HepG2 (cell line): ENCODE results near the gene PFN2. TPM values are rescaled to one million over a fixed set of nuclear protein-coding genes. Genes with fewer than 3 reads are reported as not detected.
A peak's percentile ranks its signal among the peaks of the same experiment; 100 is the strongest.

Experiments used
- FOXC1 ChIP-seq: sonication (generic); formaldehyde crosslinking; IDR thresholded peaks from 2 replicates; pipeline ENCODE4 v1.8.0; 2022; ENCODE audit warnings: mild to moderate bottlenecking, missing genetic modification reagents, borderline replicate concordance
- IKZF4 ChIP-seq: sonication (generic); formaldehyde crosslinking; IDR thresholded peaks from 2 replicates; pipeline ENCODE4 v1.5.1; 2020; ENCODE audit warnings: borderline replicate concordance, mild to moderate bottlenecking, low read depth, missing genetic modification reagents; ENCODE audit errors: not compliant biosample characterization
- KIAA2018 ChIP-seq: sonication (generic); formaldehyde crosslinking; IDR thresholded peaks from 2 replicates; pipeline ENCODE4 v1.5.0; 2020; ENCODE audit warnings: mild to moderate bottlenecking, missing genetic modification reagents, borderline replicate concordance
- MAZ ChIP-seq, 2 experiments: sonication (generic) in 1 of 2; formaldehyde crosslinking in 1 of 2; IDR thresholded peaks; 2 replicates each; pipeline versions ENCODE4 v1.5.0 to v1.6.1; 2012 to 2020; ENCODE audit warnings: low read depth in 2 of 2, mild to moderate bottlenecking in 2 of 2, borderline replicate concordance in 1 of 2, improper control_type of control experiment in 1 of 2, low read length in 1 of 2, missing genetic modification reagents in 1 of 2, moderate library complexity in 1 of 2
- MED1 ChIP-seq: sonication (generic); formaldehyde crosslinking; IDR thresholded peaks from 2 replicates; pipeline ENCODE4 v1.4.0; 2020; ENCODE audit warnings: missing genetic modification reagents
- RBM39 ChIP-seq: fragments of 200-400 bp; formaldehyde crosslinking; IDR thresholded peaks from one replicate; pipeline ENCODE4 v1.6.1; 2018; ENCODE audit warnings: antibody characterized with exemption, mild to moderate bottlenecking, low read depth, low read length; ENCODE audit not compliant: poor library complexity, severe bottlenecking
- SIX1 ChIP-seq: sonication (generic); formaldehyde crosslinking; IDR thresholded peaks from 2 replicates; pipeline ENCODE4 v1.4.0; 2020; ENCODE audit warnings: missing genetic modification reagents, borderline replicate concordance
- SNRNP70 ChIP-seq: fragments of 200-400 bp; formaldehyde crosslinking; IDR thresholded peaks from 2 replicates; pipeline ENCODE4 v1.6.1; 2017; ENCODE audit warnings: mild to moderate bottlenecking, low read depth, low read length, moderate library complexity
- TAF15 ChIP-seq: fragments of 200-400 bp; formaldehyde crosslinking; IDR thresholded peaks from one replicate; pipeline ENCODE4 v1.6.1; 2018; ENCODE audit warnings: mild to moderate bottlenecking, low read depth, low read length; ENCODE audit not compliant: poor library complexity, severe bottlenecking
- WIZ ChIP-seq: sonication (generic); formaldehyde crosslinking; IDR thresholded peaks from 2 replicates; pipeline ENCODE4 v1.5.1; 2020; ENCODE audit warnings: mild to moderate bottlenecking, missing genetic modification reagents
- ZFP36L1 ChIP-seq: sonication (generic); formaldehyde crosslinking; IDR thresholded peaks from 2 replicates; pipeline ENCODE4 v1.8.0; 2022; ENCODE audit warnings: mild to moderate bottlenecking, missing genetic modification reagents, moderate library complexity
- ZNF451 ChIP-seq: sonication (generic); formaldehyde crosslinking; IDR thresholded peaks from 2 replicates; pipeline ENCODE4 v1.5.0; 2020; ENCODE audit warnings: mild to moderate bottlenecking, missing genetic modification reagents
- ZNF605 ChIP-seq: sonication (generic); formaldehyde crosslinking; IDR thresholded peaks from 2 replicates; pipeline ENCODE4 v1.8.0; 2022; ENCODE audit warnings: mild to moderate bottlenecking, missing genetic modification reagents
- ZNF766 ChIP-seq: sonication (generic); formaldehyde crosslinking; IDR thresholded peaks from 2 replicates; pipeline ENCODE4 v1.5.0; 2020; ENCODE audit warnings: missing genetic modification reagents, borderline replicate concordance
- polyA plus RNA-seq, 8 experiments: library from polyadenylated mRNA; depleted of rRNA in 3 of 8; stranded (reverse) in 7 of 8; unstranded in 1 of 8; fragments of >200 nt; fragmentation: Illumina TruSeq in 4 of 8; extraction: Trizol in 4 of 8; gene quantifications; 2 replicates each; pipeline versions ENCODE4 v1.2.1 to v1.2.3, GENCODE V29; 2011 to 2016; ENCODE audit warnings: low read depth in 4 of 8, missing spikeins in 1 of 8, mixed read lengths in 1 of 8; ENCODE audit not compliant: insufficient read depth in 1 of 8
- total RNA-seq, 5 experiments: library from RNA; depleted of rRNA; stranded (reverse); fragments of >200 nt; fragmentation: Illumina TruSeq; extraction: Trizol; gene quantifications; 2 replicates each; pipeline ENCODE4 v1.2.3, GENCODE V29; 2016; ENCODE audit warnings: low read depth in 1 of 5
- TF ChIP-seq, protein P1 (sequence below): sonication (generic); formaldehyde crosslinking; IDR thresholded peaks from 2 replicates; pipeline ENCODE4 v1.5.0; 2020; ENCODE audit warnings: missing genetic modification reagents
- TF ChIP-seq, protein P2 (sequence below): sonication (generic); formaldehyde crosslinking; IDR thresholded peaks from 2 replicates; pipeline ENCODE4 v1.4.0; 2020; ENCODE audit warnings: missing genetic modification reagents

PFN2 gene
- total and polyA plus RNA-seq, 2 of the 13 experiments (the other 11 are each of a cell fraction or from before 2014, with no cell fraction given), result 57.3 to 150 TPM

- TF ChIP-seq KIAA2018 (CRISPR knock-in tag) (no peak), TAF15 (no peak), MAZ (IDR thresholded peaks at IDR 0.05; ENCODE audit: borderline replicate concordance, low read depth, low read length) (peak; percentile 63; the same call in 1 of the 2 replicates), MAZ (CRISPR knock-in tag; IDR thresholded peaks at IDR 0.05; ENCODE audit: low read depth) (peak; percentile 90), FOXC1 (CRISPR knock-in tag) (peak; percentile 72; the same call in 1 of the 2 replicates), ZNF605 (CRISPR knock-in tag) (0 out of 2 replicates have a peak, but pooled peaks have one; percentile 45), ZNF766 (CRISPR knock-in tag) (peak; percentile 83), ZNF451 (CRISPR knock-in tag) (peak; percentile 66; the same call in 1 of the 2 replicates), WIZ (CRISPR knock-in tag) (no peak), ZFP36L1 (CRISPR knock-in tag) (peak; percentile 87; the same call in 1 of the 2 replicates), SIX1 (CRISPR knock-in tag) (no peak), SNRNP70 (no peak), RBM39 (no peak), MED1 (peak; percentile 71; the same call in 1 of the 2 replicates), IKZF4 (CRISPR knock-in tag) (peak; percentile 88)
- TF ChIP-seq, protein P1, sequence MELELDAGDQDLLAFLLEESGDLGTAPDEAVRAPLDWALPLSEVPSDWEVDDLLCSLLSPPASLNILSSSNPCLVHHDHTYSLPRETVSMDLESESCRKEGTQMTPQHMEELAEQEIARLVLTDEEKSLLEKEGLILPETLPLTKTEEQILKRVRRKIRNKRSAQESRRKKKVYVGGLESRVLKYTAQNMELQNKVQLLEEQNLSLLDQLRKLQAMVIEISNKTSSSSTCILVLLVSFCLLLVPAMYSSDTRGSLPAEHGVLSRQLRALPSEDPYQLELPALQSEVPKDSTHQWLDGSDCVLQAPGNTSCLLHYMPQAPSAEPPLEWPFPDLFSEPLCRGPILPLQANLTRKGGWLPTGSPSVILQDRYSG (CRISPR knock-in tag), result peak; percentile 68; the same call in 1 of the 2 replicates
- TF ChIP-seq, protein P2, sequence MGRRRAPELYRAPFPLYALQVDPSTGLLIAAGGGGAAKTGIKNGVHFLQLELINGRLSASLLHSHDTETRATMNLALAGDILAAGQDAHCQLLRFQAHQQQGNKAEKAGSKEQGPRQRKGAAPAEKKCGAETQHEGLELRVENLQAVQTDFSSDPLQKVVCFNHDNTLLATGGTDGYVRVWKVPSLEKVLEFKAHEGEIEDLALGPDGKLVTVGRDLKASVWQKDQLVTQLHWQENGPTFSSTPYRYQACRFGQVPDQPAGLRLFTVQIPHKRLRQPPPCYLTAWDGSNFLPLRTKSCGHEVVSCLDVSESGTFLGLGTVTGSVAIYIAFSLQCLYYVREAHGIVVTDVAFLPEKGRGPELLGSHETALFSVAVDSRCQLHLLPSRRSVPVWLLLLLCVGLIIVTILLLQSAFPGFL, result no peak
Observed at GRCh38 chr3:149970716-149971402, at the start of gene PFN2 (continued).
